Measurements from ENCODE around the gene FAM168B.
"Not testable (repeated sequence)": the region's sequence is repeated elsewhere in the genome, so short reads cannot be mapped to it uniquely, and the experiment has no call there.

The FAM168B gene

DNA sequence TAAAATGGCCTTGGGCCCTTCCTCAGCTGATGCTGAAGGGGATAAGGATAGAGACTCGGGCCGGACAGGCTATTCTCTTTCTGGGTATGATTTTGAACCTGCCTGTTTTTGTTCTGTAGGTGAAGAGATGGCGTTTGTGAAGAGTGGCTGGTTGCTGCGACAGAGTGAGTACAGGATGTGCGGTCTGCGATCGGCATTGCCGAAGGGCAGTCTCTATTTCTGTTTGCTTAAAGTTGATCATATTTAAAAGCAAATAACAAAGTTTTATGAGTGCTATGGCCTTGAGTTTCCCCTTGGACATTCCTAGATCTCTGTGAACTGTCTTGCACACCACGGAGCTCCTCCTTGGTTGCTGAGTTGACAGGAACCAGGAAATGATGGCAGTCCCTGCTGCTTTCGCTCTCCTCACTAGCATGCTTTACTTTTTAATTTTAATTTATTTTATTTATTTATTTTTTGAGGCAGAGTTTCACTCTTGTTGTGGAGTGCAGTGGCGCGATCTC, 27.6 kb upstream of the FAM168B start:
- Histone ChIP-seq H3K27me3 (ENCODE audit: control insufficient read depth in 1 of 2, insufficient read depth in 2 of 2, low read length in 2 of 2) (no peaks in the 10 kb centered on the region), H3K9ac (ENCODE audit: low read length) (no peak overlapping the region), H3K27ac (ENCODE audit: low read depth, low read length) (no peak overlapping the region)

DNA sequence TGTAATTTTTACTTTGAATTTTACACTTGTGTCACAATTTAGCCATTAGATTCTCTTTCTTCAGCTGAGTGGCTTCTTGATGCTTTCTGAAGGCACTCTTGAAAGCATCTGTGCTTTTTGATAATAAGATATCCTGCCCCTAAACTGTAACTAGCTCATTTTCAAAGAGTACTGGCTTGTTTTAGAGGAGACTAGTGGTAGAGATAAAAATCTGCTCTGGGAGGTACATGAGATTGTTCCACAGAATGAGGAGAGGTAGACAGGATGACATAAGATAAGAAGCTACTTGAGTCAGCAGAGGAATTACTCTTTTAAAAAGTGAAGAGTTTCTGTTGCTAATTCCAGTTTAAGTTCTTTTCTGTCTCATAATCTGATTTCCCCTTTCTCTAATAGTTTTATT, 22.5 kb upstream of the FAM168B start:
- Histone ChIP-seq H3K27me3 (ENCODE audit: control insufficient read depth in 1 of 2, insufficient read depth in 2 of 2, low read length in 2 of 2) (no peaks in the 10 kb centered on the region), H3K4me3 (ENCODE audit: low read depth in 1 of 2, low read length in 2 of 2) (no peak overlapping the region), H3K4me1 (ENCODE audit: insufficient read depth, low read length) (no peaks in the 10 kb centered on the region), H3K36me3 (ENCODE audit: insufficient read depth, low read length) (no peaks in the 10 kb centered on the region), H3K27ac (ENCODE audit: low read depth, low read length) (no peak overlapping the region), H3K9me3 (ENCODE audit: low read length) (no peaks in the 10 kb centered on the region), H3K9ac (ENCODE audit: low read length) (no peak overlapping the region)

More for the DNA sequence above, 27.6 kb upstream of the FAM168B start:
- no peak overlapping the region for H3K4me3 ChIP-seq (ENCODE audit: low read depth in 1 of 2, low read length in 2 of 2)
- no peaks in the 10 kb centered on the region for H3K4me1 ChIP-seq (ENCODE audit: insufficient read depth, low read length)
- peaks cover 7% of the 10 kb centered on the region for H3K36me3 ChIP-seq (ENCODE audit: insufficient read depth, low read length)
- no peaks in the 10 kb centered on the region for H3K9me3 ChIP-seq (ENCODE audit: low read length)

DNA sequence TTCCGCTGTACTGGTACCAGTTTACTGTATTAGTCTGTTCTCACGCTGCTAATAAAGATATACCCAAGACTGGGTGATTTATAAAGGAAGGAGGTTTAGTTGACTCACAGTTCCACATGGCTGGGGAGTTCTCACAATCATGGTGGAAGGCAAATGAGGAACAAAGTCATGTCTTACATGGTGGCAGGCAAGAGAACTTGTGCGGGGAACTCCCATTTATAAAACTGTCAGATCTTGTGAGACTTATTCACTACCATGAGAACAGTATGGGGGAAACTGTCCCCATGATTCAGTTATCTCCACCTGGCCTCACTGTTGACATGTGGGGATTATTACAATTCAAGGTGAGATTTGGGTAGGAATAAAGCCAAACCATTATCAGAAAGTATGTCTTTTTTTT, 21.7 kb upstream of the FAM168B start:
- not testable (repeated sequence) for H3K4me1 ChIP-seq (ENCODE audit: insufficient read depth, low read length); H3K9ac ChIP-seq (ENCODE audit: low read length); H3K4me3 ChIP-seq (ENCODE audit: low read depth in 1 of 2, low read length in 2 of 2); H3K27ac ChIP-seq (ENCODE audit: low read depth, low read length); H3K9me3 ChIP-seq (ENCODE audit: low read length); H3K27me3 ChIP-seq (ENCODE audit: control insufficient read depth in 1 of 2, insufficient read depth in 2 of 2, low read length in 2 of 2); H3K36me3 ChIP-seq (ENCODE audit: insufficient read depth, low read length)

DNA sequence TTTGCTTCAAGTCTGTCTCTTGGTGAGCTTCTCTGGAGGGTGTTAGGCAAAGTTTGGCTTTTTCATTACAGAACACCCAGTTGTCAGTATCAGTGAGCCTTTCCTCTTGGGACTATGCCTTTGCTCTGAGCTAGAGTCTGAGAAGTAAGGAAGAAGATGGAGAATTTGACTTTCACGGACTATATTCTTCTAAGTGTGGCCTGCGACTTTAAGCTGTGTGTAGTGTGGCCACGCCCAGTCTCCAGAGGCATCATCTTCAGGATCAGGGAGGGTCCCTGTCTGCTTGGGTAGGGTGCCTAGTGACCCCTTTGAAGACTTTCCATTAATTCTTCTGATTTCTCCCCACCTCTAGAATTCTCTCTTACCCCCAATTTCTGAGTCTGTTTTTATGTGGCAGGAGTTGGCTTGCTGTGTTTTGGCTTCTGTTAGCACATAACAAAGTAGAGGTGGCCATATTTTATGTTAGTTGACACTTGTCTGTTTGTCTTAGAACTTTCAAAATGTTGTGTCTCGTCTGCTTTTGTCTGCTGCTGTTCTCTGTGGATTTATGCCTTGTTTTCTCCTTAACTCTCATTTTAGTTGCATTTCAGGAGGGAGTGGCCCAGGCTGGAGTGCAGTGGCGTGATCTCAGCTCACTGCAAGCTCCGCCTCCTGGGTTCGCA, 20.4 kb upstream of the FAM168B start:
- Histone ChIP-seq H3K27me3 (ENCODE audit: control insufficient read depth in 1 of 2, insufficient read depth in 2 of 2, low read length in 2 of 2) (no peaks in the 10 kb centered on the region), H3K9ac (ENCODE audit: low read length) (no peak overlapping the region), H3K9me3 (ENCODE audit: low read length) (no peaks in the 10 kb centered on the region), H3K36me3 (ENCODE audit: insufficient read depth, low read length) (peaks cover 4% of the 10 kb centered on the region), H3K4me3 (ENCODE audit: low read depth in 1 of 2, low read length in 2 of 2) (no peak overlapping the region), H3K4me1 (ENCODE audit: insufficient read depth, low read length) (no peaks in the 10 kb centered on the region), H3K27ac (ENCODE audit: low read depth, low read length) (no peak overlapping the region)

DNA sequence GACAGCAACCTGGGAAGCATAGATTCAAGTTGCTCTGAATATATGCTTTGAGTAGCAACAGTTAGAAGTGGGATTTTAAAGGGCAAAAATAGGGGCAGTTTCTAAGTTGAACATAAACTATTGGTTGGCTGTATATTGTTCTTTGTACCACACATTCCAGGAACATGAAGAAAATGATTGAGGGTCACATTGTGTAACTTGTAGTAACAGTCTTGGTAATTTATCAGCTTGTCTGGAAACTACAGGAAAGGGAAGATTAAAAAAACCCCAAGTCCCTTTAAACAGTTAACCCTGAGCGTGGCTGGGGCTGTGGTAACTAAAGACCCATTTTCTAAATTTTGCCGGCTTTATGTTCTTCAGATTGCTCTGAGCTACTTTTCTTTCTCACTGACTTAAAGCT, 19.3 kb upstream of the FAM168B start:
- Histone ChIP-seq H3K9ac (ENCODE audit: low read length) (no peak overlapping the region), H3K4me1 (ENCODE audit: insufficient read depth, low read length) (no peaks in the 10 kb centered on the region), H3K4me3 (ENCODE audit: low read depth in 1 of 2, low read length in 2 of 2) (no peak overlapping the region), H3K36me3 (ENCODE audit: insufficient read depth, low read length) (peaks cover 4% of the 10 kb centered on the region), H3K27ac (ENCODE audit: low read depth, low read length) (no peak overlapping the region), H3K27me3 (ENCODE audit: control insufficient read depth in 1 of 2, insufficient read depth in 2 of 2, low read length in 2 of 2) (no peaks in the 10 kb centered on the region), H3K9me3 (ENCODE audit: low read length) (no peaks in the 10 kb centered on the region)

DNA sequence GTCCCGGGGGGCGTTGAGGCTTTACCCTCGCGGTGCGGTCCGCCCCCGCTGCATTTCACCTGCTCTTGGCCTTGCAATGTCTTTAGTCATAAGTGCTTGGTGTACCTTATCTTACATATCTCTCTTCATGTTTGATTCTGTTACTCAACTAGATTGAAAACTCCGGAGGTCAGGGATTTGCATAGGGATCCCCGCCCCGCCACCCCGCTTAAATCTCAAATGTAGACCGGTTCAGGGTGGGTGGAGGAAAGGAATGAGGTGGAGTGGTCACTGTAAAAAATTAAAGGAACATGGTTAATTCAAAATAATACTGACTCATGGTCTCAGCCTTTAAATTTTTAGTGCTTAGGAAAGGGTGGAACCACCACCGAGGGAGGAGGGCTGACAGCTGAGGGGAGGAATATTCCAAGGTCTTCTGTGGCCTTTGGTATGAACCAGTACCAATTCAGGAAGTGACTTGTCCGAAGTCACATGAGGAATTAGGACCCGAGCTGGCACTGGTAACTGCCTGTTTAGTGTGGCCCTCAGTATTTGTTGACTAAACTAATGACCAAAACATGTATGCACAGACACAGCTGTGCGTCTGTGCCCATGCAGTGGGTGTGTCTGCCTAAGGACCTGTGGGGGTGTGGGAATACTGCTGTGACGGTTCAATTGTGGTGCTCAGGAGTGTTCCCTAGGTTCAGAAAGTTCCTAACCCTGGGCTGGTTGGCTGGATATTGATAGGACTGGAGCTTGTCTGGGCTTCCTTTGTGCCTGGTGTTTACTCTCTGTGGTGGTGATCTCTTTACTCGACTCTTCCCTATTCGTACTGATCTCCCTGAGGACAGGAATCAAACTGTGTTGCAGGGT, 12.9 kb upstream of the FAM168B start:
- Histone ChIP-seq H3K9me3 (ENCODE audit: low read length) (no peaks in the 10 kb centered on the region), H3K27ac (ENCODE audit: low read depth, low read length) (peak overlapping the region; percentile 94), H3K36me3 (ENCODE audit: insufficient read depth, low read length) (peaks cover 4% of the 10 kb centered on the region), H3K4me3 (ENCODE audit: low read depth in 1 of 2, low read length in 2 of 2) (peak overlapping the region; percentile 87 to 88), H3K27me3 (ENCODE audit: control insufficient read depth in 1 of 2, insufficient read depth in 2 of 2, low read length in 2 of 2) (no peaks in the 10 kb centered on the region), H3K4me1 (ENCODE audit: insufficient read depth, low read length) (peaks cover 23% of the 10 kb centered on the region), H3K9ac (ENCODE audit: low read length) (peak overlapping the region; percentile 76)

DNA sequence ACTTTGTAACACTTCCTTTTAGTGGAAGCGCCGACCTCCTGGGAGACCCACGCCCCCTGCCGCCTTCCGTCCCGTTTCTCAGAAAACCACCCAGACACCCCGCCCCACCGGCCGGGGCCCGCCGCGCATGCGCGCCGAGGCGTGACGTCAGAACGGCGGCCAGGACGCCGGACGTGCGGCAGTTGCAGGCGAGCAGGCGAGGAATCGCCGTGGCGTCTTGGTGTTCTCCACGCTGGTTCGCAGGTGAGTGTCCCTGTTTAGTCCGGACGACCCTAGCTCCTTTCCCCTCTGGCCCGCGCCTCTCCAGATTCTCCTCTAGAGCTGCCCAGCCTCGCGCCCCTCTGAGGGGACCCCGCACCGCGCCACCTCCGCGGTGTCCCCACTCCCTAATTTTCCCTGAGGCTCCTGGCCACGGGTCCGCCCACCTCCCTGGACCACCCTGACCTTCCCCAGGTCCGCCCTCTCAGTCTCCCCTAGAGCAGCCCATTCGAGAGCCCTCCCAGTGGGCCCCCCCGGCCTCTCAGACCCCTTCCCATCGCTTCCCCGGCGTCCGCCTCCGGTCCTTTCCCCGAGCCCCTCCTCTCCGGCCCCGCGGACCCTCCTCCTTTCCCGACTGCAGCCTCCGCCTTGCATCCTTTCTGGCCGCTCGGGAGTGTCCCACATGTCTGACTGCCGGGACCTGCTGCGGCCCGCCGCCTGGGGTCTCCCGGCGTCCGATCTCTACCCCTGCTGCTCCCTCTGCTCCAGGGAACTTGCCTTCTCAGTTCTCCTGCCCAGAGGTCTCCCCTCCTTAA, 12.1 kb upstream of the FAM168B start, which contains the start of gene PLEKHB2:
TSS of gene PLEKHB2 (plus strand) at position 181 of the 794 bp plus-strand sequence. CDS start 15,606 bp downstream, outside the sequence.
- Histone ChIP-seq H3K4me3 (ENCODE audit: low read depth in 1 of 2, low read length in 2 of 2) (peak within 1 kb of the TSS; percentile 87 to 88), H3K9ac (ENCODE audit: low read length) (peak within 1 kb of the TSS; percentile 76), H3K27me3 (ENCODE audit: control insufficient read depth in 1 of 2, insufficient read depth in 2 of 2, low read length in 2 of 2) (no peaks in the 10 kb centered on the region), H3K36me3 (ENCODE audit: insufficient read depth, low read length) (no peaks in the 10 kb centered on the region), H3K27ac (ENCODE audit: low read depth, low read length) (peak within 1 kb of the TSS; percentile 94), H3K9me3 (ENCODE audit: low read length) (no peaks in the 10 kb centered on the region), H3K4me1 (ENCODE audit: insufficient read depth, low read length) (peaks cover 23% of the 10 kb centered on the region)

DNA sequence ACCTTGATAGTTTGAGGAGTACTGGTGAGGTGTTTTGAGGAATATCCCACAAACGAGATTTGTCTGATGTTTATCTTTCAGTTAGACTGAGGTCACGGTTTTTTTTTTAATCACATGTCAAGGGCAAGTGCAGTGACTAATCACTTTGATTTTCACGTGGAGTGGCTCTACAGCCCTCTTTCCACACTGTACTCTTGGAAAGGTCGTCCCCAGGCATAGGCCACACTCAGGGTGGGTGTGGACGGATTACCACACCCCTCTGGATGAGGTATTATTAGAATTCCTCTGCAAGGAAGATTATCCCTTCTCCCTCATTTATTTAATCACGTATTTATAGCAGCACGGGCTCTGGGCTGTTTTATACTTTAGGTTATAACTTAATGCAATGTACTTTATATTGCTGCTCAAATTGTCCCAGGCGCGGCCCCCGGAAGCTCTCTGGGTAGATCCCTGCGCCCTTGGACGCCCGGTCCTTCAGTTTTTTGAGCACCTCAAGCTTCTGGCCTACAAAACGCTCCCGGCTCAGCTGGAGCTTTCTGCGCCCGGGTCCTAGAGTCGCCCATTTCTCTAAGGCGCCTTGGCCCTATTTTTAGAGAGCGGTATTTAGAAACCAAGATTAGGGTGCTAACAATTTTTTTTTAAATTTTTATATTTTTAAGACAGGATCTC, 11.4 kb upstream of the FAM168B start:
- peak overlapping the region; percentile 94 for H3K27ac ChIP-seq (ENCODE audit: low read depth, low read length)
- H3K4me1 ChIP-seq (ENCODE audit: insufficient read depth, low read length): peaks cover 23% of the 10 kb centered on the region
- H3K36me3 ChIP-seq (ENCODE audit: insufficient read depth, low read length): no peaks in the 10 kb centered on the region
- H3K4me3 ChIP-seq (ENCODE audit: low read depth in 1 of 2, low read length in 2 of 2): peak overlapping the region; percentile 9 to 87
- H3K27me3 ChIP-seq (ENCODE audit: control insufficient read depth in 1 of 2, insufficient read depth in 2 of 2, low read length in 2 of 2): no peaks in the 10 kb centered on the region
- peak overlapping the region; percentile 57 for H3K9ac ChIP-seq (ENCODE audit: low read length)
- H3K9me3 ChIP-seq (ENCODE audit: low read length): no peaks in the 10 kb centered on the region

DNA sequence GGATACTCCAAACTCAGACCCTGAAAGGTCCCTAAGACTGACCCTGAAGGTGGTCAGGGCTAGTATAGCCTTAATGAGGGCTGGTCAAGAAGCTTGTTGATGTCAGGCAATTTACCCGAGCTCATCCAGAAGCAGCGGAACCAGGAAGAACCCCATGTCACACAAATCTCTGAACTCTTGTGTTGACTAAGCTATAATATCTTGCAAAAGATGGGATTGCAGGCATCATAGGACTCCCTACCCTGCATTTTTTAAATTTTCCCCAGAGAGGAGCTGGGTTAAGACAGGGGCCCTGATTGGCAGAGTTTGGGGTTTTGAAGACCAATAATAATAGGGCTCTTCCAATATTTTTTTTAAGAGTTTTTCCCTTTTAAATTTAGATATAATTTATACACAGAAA, 9.9 kb upstream of the FAM168B start:
- no peak overlapping the region for H3K27ac ChIP-seq (ENCODE audit: low read depth, low read length)
- no peak overlapping the region for H3K4me3 ChIP-seq (ENCODE audit: low read depth in 1 of 2, low read length in 2 of 2)
- no peaks in the 10 kb centered on the region for H3K36me3 ChIP-seq (ENCODE audit: insufficient read depth, low read length)
- peaks cover 23% of the 10 kb centered on the region for H3K4me1 ChIP-seq (ENCODE audit: insufficient read depth, low read length)
- no peaks in the 10 kb centered on the region for H3K27me3 ChIP-seq (ENCODE audit: control insufficient read depth in 1 of 2, insufficient read depth in 2 of 2, low read length in 2 of 2)
- H3K9me3 ChIP-seq (ENCODE audit: low read length): no peaks in the 10 kb centered on the region
- no peak overlapping the region for H3K9ac ChIP-seq (ENCODE audit: low read length)

DNA sequence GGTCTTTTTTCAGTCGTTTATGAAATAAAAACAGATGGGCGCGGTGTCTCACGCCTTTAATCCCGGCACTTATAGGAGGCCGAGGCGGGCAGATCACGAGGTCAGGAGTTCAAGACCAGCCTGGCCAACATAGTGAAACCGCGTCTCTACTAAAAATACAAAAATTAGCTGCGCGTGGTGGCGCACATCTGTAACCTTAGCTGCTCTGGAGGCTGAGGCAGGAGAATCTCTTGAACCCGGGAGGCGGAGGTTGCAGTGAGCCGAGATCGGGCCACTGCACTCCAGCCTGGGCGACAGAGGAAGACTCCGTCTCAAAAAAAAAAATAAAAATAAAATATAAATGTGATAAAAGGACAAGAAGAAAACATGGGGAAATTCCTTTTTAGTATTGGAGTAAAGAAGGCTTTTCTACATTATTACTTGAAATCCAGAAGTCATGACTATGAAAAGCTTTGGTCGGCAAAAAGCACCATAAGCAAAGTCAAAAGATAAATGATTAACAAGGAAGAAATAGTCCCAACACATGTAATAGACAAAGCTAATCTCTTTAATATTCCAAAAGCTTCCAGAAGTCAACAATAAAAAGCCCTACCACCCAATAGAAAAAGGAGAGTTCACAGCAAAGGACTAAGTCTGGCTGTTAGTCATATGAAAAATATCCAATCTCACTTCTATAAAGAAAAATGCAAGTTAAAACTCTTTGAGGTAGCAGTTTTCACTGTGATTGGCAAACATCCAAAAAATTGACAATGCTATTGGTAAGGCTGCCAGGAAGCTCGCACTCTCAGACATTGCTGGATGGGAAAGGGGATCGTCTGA, 1.4 kb upstream of the FAM168B start:
- H3K9ac ChIP-seq (ENCODE audit: low read length): peak overlapping the region; percentile 71
- H3K27me3 ChIP-seq (ENCODE audit: control insufficient read depth in 1 of 2, insufficient read depth in 2 of 2, low read length in 2 of 2): no peaks in the 10 kb centered on the region
- no peak overlapping the region for H3K27ac ChIP-seq (ENCODE audit: low read depth, low read length)
- peak overlapping the region in 1 of 2 donors; percentile 79 for H3K4me3 ChIP-seq (ENCODE audit: low read depth in 1 of 2, low read length in 2 of 2)
- H3K4me1 ChIP-seq (ENCODE audit: insufficient read depth, low read length): peaks cover 3% of the 10 kb centered on the region
- no peaks in the 10 kb centered on the region for H3K9me3 ChIP-seq (ENCODE audit: low read length)
- H3K36me3 ChIP-seq (ENCODE audit: insufficient read depth, low read length): no peaks in the 10 kb centered on the region
